Stimulated activated CD4-positive, alpha-beta T cell treated with anti-CD3 and anti-CD28 coated beads, Interleukin-15, amount 100 ng/mL, for 1 hour (primary cell): Measurements from ENCODE around the gene OR52K2.
"Not testable (repeated sequence)": the region's sequence is repeated elsewhere in the genome, so short reads cannot be mapped to it uniquely, and the experiment has no call there.

Experiments used
- DNase-seq, 2 donors: peaks; one replicate each; pipeline ENCODE4 v3.0.0-alpha.2; 2020; ENCODE audit warnings: low read depth in 1 of 2, low spot score in 1 of 2

OR52K2 gene

GRCh38 chr11:4480577-4481239 is 31.6 kb downstream of the OR52K2 start:
- no peak for DNase-seq

GRCh38 chr11:4481240-4481582 is 32.1 kb downstream of the OR52K2 start:
- DNase-seq: no peak

GRCh38 chr11:4482445-4482844 is 33.4 kb downstream of the OR52K2 start, which contains the start of gene OR52K1:
Gene OR52K1 (plus strand): TSS chr11:4482646. CDS start chr11:4488901, 6,255 bp downstream.
- no peak for DNase-seq

- no peak for DNase-seq
These were observed 35.2 kb downstream of the OR52K2 start for GRCh38 chr11:4484310-4484709.

GRCh38 chr11:4491405-4491804 is 42.3 kb downstream of the OR52K2 start:
- not testable (repeated sequence) for DNase-seq

GRCh38 chr11:4491878-4492606 is 42.9 kb downstream of the OR52K2 start:
- DNase-seq: no peak

- DNase-seq: no peak
These were observed 44.4 kb downstream of the OR52K2 start for GRCh38 chr11:4493480-4493818.

- DNase-seq: no peak
These were observed 46.4 kb downstream of the OR52K2 start for GRCh38 chr11:4495487-4495886.

GRCh38 chr11:4495986-4496385 is 46.9 kb downstream of the OR52K2 start:
- DNase-seq: no peak

- no peak for DNase-seq
These were observed 47.6 kb downstream of the OR52K2 start for GRCh38 chr11:4496557-4497248.
